ENCODE results near the gene C1QL2.

C1QL2 gene

GRCh38 chr2:119158563-119159347 is at the start of gene C1QL2:
Gene C1QL2, minus strand, starts transcription at chr2:119158751. Its CDS starts 482 bp downstream, at chr2:119158269.
- no peak for DNase-seq (ENCODE audit: low read depth)

DNA sequence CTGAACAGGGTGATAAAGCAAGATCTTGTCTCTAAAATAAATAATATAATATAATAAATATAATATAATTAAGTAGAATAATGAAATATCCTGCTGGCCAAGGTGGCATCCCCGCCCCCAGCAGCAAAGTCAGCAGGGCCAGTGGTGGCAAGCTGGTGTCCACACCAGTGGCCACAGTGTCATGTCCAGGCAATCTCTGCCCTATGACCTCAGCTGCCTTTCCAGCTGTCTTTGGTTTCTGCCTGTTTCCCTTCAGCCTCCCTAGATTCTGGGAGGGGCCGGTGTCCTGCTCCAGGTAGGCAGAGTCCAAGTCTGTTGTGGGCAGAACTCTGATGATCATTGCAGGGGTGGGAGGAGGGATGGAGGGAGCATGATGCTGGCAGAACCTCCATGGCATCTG is 48.9 kb upstream of the C1QL2 start:
- no peak for DNase-seq (ENCODE audit: low read depth)

DNA sequence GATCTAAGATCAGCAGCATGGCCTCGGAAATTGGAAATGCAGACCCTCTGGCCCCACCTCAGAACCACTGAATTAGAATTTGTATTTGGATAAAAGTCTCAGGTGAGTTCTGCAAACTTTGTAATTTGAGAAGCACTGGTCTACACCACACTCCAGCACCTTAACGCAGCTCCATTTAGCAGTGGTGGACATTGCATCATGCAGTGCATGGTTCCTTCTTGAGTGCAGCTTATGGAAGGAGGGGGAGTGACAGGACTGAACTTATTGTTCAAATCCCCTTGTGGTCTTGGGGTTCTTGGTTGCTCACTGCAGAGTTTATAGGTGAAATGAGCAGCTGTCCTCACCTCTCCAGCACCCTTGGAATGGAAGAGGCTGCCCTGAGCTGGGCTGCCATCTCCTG is 47.6 kb upstream of the C1QL2 start:
- no peak for DNase-seq (ENCODE audit: low read depth)

GRCh38 chr2:119205001-119205706 is 46.6 kb upstream of the C1QL2 start:
- no peak for DNase-seq (ENCODE audit: low read depth)

GRCh38 chr2:119204525-119204924 is 46.0 kb upstream of the C1QL2 start:
- DNase-seq (ENCODE audit: low read depth) = no peak

DNA sequence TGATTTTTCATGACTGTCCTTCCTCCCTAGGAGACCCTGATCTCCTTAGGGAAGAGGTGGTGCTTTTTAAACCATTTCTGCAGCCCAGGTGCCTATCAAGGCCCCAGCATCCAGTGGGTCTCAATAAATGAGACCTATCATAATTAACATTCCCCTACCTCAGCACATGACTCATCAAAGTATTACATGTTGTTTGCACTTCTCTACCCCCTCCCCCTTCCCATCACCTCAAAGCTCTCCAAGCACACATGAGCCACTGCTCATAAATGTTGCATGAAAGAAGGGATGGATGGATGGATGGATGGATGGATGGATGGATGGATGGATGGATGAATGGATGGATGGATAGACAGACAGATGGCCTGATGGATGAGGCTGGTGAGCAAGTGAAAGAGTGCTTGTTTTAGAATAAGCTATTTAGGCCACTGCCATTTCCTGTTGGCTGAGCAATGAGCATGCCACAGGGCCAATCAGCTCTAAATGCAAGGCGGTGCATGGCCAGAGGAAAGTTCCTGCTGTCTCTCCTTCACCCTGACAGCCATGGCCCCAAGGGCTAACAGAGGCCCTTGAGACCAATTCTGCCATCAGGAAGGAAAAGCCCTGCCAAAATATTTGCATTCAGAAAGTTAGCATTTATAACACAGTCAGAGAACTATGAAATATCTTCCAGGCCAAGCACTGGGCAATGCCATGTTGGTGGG is 44.2 kb upstream of the C1QL2 start:
- no peak for DNase-seq (ENCODE audit: low read depth)

DNA sequence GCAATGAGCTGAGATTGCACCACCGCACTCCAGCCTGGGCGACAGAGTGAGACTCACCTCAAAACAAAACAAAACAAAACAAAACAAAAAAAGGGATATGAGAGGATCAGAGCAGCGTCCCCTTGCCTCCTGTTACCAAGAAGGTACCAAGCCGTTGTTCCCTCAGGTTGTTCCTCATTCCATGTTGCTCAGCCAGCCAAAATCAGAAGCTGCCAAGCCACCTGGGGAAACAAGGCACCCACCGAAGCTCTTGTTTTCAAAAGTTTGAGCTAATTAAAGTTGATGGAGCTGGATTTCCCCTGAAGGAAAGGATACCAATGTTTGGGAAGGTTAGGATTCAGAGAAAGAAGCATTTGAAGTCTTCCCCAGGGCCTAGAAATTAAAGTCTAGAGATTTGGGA is 43.3 kb upstream of the C1QL2 start:
- DNase-seq (ENCODE audit: low read depth) = no peak

DNA sequence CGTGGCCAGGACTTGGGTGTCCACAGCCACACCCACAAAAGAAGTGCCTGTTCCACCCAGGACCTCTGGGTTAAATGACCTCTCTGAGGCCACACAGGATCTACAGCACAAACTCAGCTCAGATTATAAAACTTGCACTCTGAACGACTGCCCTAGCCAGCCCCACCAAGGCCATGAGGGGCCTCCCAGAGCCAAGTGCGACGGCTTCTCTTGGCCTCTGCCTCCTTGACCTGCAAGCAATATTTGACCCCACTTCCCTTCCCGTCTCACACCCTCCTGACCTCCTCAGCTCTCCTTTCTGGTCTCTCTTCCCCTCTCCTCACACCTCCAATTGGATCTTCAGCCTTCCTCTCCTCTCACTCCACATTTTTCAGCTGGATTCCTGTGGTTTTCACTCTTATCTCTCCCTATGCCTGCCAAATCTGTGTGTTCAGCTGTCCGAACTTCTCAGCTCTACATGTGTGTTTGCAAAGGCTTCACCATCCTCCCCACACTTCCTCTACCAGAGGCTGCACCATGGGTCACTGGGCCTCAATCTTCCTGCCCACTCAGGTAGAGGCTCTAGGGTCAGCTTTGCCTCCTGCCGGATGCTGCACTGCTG is 39.8 kb upstream of the C1QL2 start:
- DNase-seq (ENCODE audit: low read depth) = no peak

DNA sequence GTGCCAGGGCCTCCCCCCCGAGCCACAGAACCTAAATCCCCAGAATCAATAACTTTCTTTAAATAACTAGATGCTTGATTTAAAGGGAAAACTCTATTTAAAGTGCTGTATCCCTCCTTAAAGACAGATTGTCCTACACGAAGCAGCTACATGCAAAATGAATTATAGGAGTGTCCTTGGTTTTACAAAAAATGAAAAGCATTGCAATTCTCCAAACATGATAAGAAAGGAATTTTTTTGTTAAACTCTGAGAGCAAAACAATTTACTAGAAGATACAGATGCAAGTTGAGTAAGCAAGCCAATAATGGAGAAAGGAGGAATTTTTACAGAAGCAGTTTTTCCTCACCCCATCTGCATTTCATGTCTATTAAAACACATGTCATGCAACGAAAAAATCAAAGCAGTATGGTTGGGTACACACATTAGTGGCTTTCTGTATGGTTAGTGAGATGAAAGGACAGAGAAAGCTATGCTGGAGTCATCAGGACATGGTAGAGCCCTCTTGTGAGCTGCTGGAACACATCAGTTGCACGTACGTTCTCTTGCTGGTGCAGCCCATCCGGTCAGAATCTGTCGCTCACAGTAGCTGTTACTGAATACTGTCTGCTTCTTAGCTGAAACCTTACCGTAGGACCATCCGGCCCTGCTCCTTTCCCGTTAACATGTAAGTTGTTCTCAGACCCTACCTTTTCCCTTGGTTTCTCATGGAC is 39.1 kb upstream of the C1QL2 start:
- DNase-seq (ENCODE audit: low read depth) = no peak

GRCh38 chr2:119197126-119197405 is 38.5 kb upstream of the C1QL2 start:
- DNase-seq (ENCODE audit: low read depth) = no peak

DNA sequence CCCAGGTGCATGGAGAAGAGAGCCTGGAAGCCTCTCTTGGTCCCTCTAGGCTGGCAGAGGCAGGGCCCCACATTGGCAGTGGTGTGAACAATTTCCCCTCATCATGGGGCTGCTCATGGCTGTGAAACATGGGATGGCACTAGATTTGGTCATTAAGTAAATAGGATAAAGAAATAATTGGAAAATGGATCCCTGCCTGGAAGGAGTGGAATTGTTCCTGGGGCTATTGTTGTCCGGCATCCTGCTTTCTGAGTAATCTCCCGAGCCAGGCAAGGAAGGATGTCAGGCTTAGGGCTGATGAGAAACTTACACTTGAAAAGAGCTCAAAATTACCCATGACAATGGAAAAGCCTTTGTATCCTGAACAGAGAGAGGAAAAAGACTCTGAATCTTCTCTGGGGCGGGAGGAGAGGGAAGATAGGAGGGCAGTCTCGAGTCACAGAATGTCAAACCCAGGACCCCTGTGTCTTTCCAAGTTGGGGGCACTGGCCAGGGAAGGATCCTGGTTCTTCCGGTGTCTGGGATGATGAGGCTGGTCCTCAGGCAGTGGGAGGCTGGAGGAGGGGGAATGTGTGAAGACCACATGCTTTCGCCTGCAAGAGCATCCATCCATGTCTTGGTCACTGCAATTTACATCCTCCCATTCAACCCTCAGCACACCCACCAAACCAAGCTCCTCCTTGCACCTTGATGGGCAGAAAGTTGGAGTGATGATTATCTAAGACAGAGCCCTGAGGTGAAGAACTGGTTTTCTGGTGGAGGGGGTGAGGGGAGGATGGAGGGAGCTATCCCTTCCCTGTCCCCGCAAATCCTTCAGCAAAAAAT is 38.0 kb upstream of the C1QL2 start:
- DNase-seq (ENCODE audit: low read depth) = no peak

- no peak for DNase-seq (ENCODE audit: low read depth)
Measured at GRCh38 chr2:119195887-119196286, 37.3 kb upstream of the C1QL2 start.

DNA sequence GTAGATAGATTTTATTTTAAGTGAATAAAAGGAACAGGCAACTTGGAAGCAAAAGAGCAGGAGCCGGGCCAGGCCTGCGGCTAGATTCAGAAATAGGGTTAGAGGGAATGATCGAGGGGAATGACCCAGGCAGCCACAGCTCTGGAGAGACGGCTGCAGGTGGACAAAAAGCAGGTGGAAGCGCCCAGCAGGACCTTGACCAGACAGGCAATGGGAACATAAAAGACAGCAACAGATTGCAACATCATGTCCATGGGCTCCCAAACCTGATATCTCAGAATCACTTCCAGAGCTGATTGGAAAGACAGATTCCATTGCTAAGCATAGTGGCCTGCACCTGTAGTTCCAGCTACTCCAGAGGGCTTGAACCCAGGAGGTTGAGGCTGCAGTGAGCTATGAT is 36.5 kb upstream of the C1QL2 start:
- no peak for DNase-seq (ENCODE audit: low read depth)

DNA sequence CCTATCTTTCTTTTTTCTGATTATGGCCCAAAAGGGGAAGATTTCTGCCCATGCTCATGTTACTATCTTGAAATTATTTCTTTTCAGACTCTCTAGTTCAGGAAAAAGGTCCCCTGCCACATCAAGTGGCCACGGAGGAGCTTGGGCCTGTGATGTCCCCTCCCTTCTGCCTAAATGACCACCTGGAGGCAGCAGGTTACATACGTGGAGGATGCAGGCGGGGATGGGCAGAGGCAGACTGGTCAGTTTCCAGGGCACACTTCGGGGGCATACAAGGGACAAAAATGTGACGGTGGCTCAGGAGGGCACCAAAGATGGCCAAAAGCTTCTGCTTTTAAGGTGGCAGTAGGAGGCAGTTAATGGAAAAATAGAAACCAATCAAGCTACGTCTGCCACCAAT is 34.3 kb upstream of the C1QL2 start:
- no peak for DNase-seq (ENCODE audit: low read depth)

DNA sequence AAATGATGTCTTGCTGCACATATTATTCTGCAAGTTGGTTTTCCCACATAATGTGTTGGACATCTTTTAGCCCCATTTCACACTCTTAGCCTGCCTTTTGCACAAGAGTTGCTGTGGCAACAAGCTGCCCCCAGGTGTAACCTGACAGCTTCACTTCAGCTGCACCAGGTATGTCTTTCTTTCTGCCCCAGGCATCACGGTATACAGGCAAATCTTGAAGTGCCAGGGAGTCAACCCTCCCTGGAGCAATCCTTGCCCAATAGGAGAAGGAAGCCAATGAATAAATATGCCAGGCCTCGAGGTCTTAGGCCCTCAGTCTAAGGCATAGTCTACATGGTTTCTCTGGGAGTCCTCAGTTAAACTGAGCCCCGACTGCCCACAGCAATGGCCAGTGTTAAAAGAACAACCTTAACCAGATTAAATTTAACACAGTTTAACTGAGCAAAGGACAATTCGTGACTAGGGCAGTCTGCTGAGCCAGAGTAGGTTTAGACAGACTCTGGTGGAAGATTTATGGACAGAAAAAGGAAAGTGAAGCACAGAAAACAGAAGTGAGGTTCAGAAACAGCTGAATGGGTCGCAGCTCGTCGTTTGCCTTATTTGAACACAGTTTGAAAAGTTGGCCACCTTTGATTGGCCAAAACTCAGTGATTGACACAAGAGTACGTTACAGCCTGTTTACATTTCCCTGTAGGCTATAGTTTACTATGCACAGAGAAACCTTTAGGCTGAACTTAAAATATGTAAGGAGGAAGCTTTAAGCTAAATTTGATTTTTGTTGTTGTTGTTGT is 32.0 kb upstream of the C1QL2 start:
- DNase-seq (ENCODE audit: low read depth) = no peak

DNA sequence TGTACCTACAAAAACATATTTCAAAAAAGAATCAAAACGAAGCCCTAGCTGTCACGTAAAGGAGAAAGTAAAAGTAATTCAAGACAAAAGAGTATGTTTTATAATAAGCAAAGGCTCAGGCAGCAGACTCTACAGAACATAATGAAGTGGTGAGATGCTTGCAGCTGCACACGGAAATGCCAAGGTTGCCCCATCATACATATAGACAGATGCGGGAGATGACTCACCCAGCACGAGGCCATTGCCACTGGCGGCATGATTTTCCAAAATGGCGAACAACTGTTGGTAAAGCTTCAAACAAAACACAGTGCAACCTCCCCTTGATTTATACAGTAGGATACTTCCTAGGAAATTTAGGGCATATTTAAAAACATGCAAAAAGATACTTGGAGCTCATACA is 26.0 kb upstream of the C1QL2 start:
- DNase-seq (ENCODE audit: low read depth) = no peak

GRCh38 chr2:119181791-119182445 is 23.4 kb upstream of the C1QL2 start:
- no peak for DNase-seq (ENCODE audit: low read depth)

DNA sequence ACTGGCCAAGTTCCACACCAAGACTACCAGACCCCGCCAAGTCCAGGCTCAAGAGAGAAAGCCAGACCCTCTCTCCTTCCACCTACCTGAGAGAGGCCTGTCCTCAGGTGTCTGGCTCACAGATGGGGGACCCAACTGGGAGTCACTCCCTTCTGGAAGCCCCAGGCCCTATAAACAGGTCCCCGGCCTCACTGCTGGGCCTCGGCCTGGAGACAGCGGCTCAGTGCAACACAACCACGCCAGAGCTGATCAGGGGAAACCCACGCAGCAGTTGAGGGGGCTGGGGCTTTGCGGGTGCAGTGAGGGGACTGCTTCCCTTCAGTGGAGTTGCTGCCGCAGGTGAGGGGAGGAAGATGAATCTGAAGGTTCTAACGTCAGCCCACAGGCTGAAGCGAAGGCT is 22.8 kb upstream of the C1QL2 start:
- no peak for DNase-seq (ENCODE audit: low read depth)

DNA sequence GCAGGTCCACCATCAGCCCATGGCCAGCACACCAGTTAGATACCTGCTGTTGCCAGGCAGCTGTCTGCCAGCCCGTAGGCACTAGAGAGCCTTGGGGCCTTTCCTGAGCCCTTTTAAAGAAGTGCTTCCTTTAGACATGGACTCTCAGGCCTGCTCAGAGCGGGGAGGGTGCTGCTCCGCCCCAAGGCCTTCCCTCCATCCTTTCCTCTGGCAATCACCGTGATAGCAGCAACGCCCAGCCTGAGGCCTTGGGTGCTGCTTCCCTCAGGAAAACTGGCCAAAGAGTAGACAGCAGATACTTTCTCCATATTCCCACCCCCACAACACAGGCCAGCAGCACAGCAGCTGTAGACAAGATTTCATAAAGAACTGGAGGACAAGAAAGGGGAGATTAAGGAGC is 22.3 kb upstream of the C1QL2 start:
- DNase-seq (ENCODE audit: low read depth) = no peak

GRCh38 chr2:119179991-119180390 is 21.4 kb upstream of the C1QL2 start:
- DNase-seq (ENCODE audit: low read depth) = no peak
